OCI-LY1 (cell line): ENCODE data around the gene PIH1D1.

Experiments
- H2AFZ ChIP-seq: fragments of 200-600 bp; sonication (generic), shearing (Covaris generic); 2 replicates; pipeline ENCODE4 v1.6.0; 2014; ENCODE audit warnings: antibody characterized with exemption, mild to moderate bottlenecking, low read length
- H3F3A ChIP-seq: fragments of 200-600 bp; sonication (generic), shearing (Covaris generic); 2 replicates; pipeline ENCODE4 v1.6.0; 2014; ENCODE audit warnings: mild to moderate bottlenecking, antibody characterized with exemption, low read length, moderate library complexity; ENCODE audit not compliant: insufficient read depth
- H3K27ac ChIP-seq: fragments of 200-600 bp; sonication (generic); 2 replicates; pipeline ENCODE4 v1.5.1; 2014; ENCODE audit warnings: low read length, mixed run types, mild to moderate bottlenecking, low read depth; ENCODE audit not compliant: poor library complexity, severe bottlenecking
- H3K27me3 ChIP-seq: fragments of 200-600 bp; sonication (generic); 2 replicates; pipeline ENCODE4 v1.6.0; 2014; ENCODE audit warnings: antibody characterized with exemption, mild to moderate bottlenecking, low read length, moderate library complexity; ENCODE audit not compliant: insufficient read depth
- H3K36me3 ChIP-seq: fragments of 200-600 bp; sonication (generic); 2 replicates; pipeline ENCODE4 v1.6.1; 2014; ENCODE audit warnings: mild to moderate bottlenecking, antibody characterized with exemption, low read length, moderate library complexity, mixed read lengths; ENCODE audit not compliant: insufficient read depth
- H3K4me1 ChIP-seq: fragments of 200-600 bp; sonication (generic); 2 replicates; pipeline ENCODE4 v1.5.1; 2014; ENCODE audit warnings: mild to moderate bottlenecking, low read length, moderate library complexity; ENCODE audit not compliant: insufficient read depth, severe bottlenecking
- H3K4me2 ChIP-seq: fragments of 200-600 bp; sonication (generic), shearing (Covaris generic); 2 replicates; pipeline ENCODE4 v1.6.1; 2014; ENCODE audit warnings: low read length
- H3K4me3 ChIP-seq: fragments of 200-600 bp; sonication (generic); 2 replicates; pipeline ENCODE4 v1.5.1; 2014; ENCODE audit warnings: low read length, low read depth, mild to moderate bottlenecking, mixed read lengths; ENCODE audit not compliant: poor library complexity, severe bottlenecking
- H3K79me2 ChIP-seq: fragments of 200-600 bp; shearing (Covaris generic); 2 replicates; pipeline ENCODE4 v1.6.1; 2016; ENCODE audit warnings: mixed run types, low read length, mixed read lengths; ENCODE audit not compliant: insufficient read depth
- H3K9ac ChIP-seq: fragments of 200-600 bp; sonication (generic), shearing (Covaris generic); 2 replicates; pipeline ENCODE4 v1.6.1; 2014; ENCODE audit warnings: mild to moderate bottlenecking, low read length, mixed read lengths
- H3K9me2 ChIP-seq: fragments of 200-600 bp; sonication (generic), shearing (Covaris generic); 2 replicates; pipeline ENCODE4 v1.6.1; 2014; ENCODE audit warnings: low read depth, mild to moderate bottlenecking, low read length, mixed read lengths
- H3K9me3 ChIP-seq: fragments of 200-600 bp; shearing (Covaris generic); 2 replicates; pipeline ENCODE4 v1.6.1; 2014; ENCODE audit warnings: low read length, mixed read lengths
- H4K20me1 ChIP-seq: fragments of 200-600 bp; sonication (generic), shearing (Covaris generic); 2 replicates; pipeline ENCODE4 v1.6.0; 2016; ENCODE audit warnings: mild to moderate bottlenecking, low read length; ENCODE audit not compliant: insufficient read depth
- CTCF ChIP-seq: fragments of 200-600 bp; sonication (generic), shearing (Covaris generic); IDR thresholded peaks from 2 replicates; pipeline ENCODE4 v1.5.1; 2017; ENCODE audit warnings: mild to moderate bottlenecking, antibody characterized with exemption, low read length, moderate library complexity, mixed read lengths
- EZH2 ChIP-seq: fragments of 200-600 bp; sonication (generic), shearing (Covaris generic); IDR thresholded peaks from 2 replicates; pipeline ENCODE4 v1.8.0; 2017; ENCODE audit warnings: borderline replicate concordance, mixed run types, mild to moderate bottlenecking, antibody characterized with exemption, low read length, moderate library complexity, mixed read lengths

Gene PIH1D1

GRCh38 chr19:49439836-49440235 is 11.8 kb downstream of the PIH1D1 start:
- no peaks in the 10 kb centered on the region for H3K9me2 ChIP-seq

GRCh38 chr19:49438261-49438660 is 13.4 kb downstream of the PIH1D1 start:
- Histone ChIP-seq H3K9ac (no peak overlapping the region), H3K4me2 (no peak overlapping the region), H3K27ac (no peak overlapping the region), H3K9me2 (no peaks in the 10 kb centered on the region), H3F3A (peaks cover 6% of the 10 kb centered on the region; the same call in 1 of the 2 replicates), H3K9me3 (no peaks in the 10 kb centered on the region), H3K79me2 (no peaks in the 10 kb centered on the region), H3K4me1 (peaks cover 6% of the 10 kb centered on the region), H3K4me3 (no peak overlapping the region), H4K20me1 (no peaks in the 10 kb centered on the region), H3K27me3 (peaks cover 19% of the 10 kb centered on the region), H2AFZ (no peak overlapping the region), H3K36me3 (no peaks in the 10 kb centered on the region)
- no peak for TF ChIP-seq CTCF
- no peak for TF ChIP-seq EZH2

More at GRCh38 chr19:49439836-49440235, 11.8 kb downstream of the PIH1D1 start:
- peaks cover 11% of the 10 kb centered on the region for H3K4me1 ChIP-seq
- no peak overlapping the region for H3K4me2 ChIP-seq
- H3K27me3 ChIP-seq: peaks cover 19% of the 10 kb centered on the region
- H3K9ac ChIP-seq: no peak overlapping the region
- H4K20me1 ChIP-seq: no peaks in the 10 kb centered on the region
- H3K4me3 ChIP-seq: no peak overlapping the region
- no peak overlapping the region for H2AFZ ChIP-seq
- no peaks in the 10 kb centered on the region for H3K9me3 ChIP-seq
- peaks cover 6% of the 10 kb centered on the region; the same call in 1 of the 2 replicates for H3F3A ChIP-seq
- no peak overlapping the region for H3K27ac ChIP-seq
- TF ChIP-seq CTCF (no peak), EZH2 (no peak)
- no peaks in the 10 kb centered on the region for H3K36me3 ChIP-seq
- H3K79me2 ChIP-seq: no peaks in the 10 kb centered on the region

- Histone ChIP-seq H3K9me2 (no peaks in the 10 kb centered on the region), H3F3A (peaks cover 4% of the 10 kb centered on the region; the same call in 1 of the 2 replicates), H3K4me2 (no peak overlapping the region), H3K27me3 (peaks cover 19% of the 10 kb centered on the region), H2AFZ (no peak overlapping the region), H3K27ac (no peak overlapping the region), H3K4me1 (peaks cover 6% of the 10 kb centered on the region), H4K20me1 (no peaks in the 10 kb centered on the region), H3K79me2 (no peaks in the 10 kb centered on the region), H3K4me3 (no peak overlapping the region), H3K9ac (no peak overlapping the region), H3K9me3 (no peaks in the 10 kb centered on the region), H3K36me3 (no peaks in the 10 kb centered on the region)
- TF ChIP-seq EZH2: no peak
- no peak for TF ChIP-seq CTCF
These were observed 14.4 kb downstream of the PIH1D1 start for GRCh38 chr19:49437231-49437630.
